ENCODE results near the gene ZBTB8A. TPM values are rescaled to one million over a fixed set of nuclear protein-coding genes. Genes with fewer than 3 reads are reported as not detected.

ZBTB8A gene
- total RNA-seq, 2 experiments from 2014 or later: 0.29 to 0.54 TPM

- H3K4me2 ChIP-seq (ENCODE audit: low read length): no peak overlapping the region
- no peaks in the 10 kb centered on the region for H3K9me2 ChIP-seq (ENCODE audit: insufficient read depth, low read length)
- ChIA-PET CTCF (ENCODE audit: unreplicated experiment) (no interaction called here), POLR2A (interaction anchor here (0.6 to 1.0 kb wide), 4 partner anchors 16 to 110 kb away, joined by 3 to 4 read pairs (median 3); no protein-coding TSS in a partner anchor)
- H3K9me3 ChIP-seq (ENCODE audit: low read length): no peaks in the 10 kb centered on the region
- peak; percentile 13 for DNase-seq (ENCODE audit: low spot score)
- no peak overlapping the region for H3K4me3 ChIP-seq (ENCODE audit: low read depth, low read length, poor library complexity, severe bottlenecking)
- peaks cover 7% of the 10 kb centered on the region for H3K4me1 ChIP-seq (ENCODE audit: insufficient read depth, low read length, poor library complexity, severe bottlenecking)
- intact Hi-C loops (cut with micrococcal nuclease; ENCODE audit: unreplicated experiment): no loop called here
- no peak overlapping the region for H3K27ac ChIP-seq (ENCODE audit: low read depth, low read length, poor library complexity, severe bottlenecking)
- H3K36me3 ChIP-seq (ENCODE audit: insufficient read depth, low read length): no peaks in the 10 kb centered on the region
- no peaks in the 10 kb centered on the region for H4K20me1 ChIP-seq (ENCODE audit: insufficient read depth, low read length)
- no peaks in the 10 kb centered on the region for H3K79me2 ChIP-seq (ENCODE audit: insufficient read depth, low read depth, low read length)
- H2AFZ ChIP-seq (ENCODE audit: low read length): no peak overlapping the region
- BruUV-seq (replicated peaks): no TSS peak
- no peak for TF ChIP-seq CTCF (conservative IDR thresholded peaks at IDR 0.05; ENCODE audit: low read length)
- TF ChIP-seq EZH2phosphoT487 (IDR thresholded peaks at IDR 0.05; ENCODE audit: borderline replicate concordance, low read depth, low read length): no peak
These were observed 3.1 kb upstream of the ZBTB8A start for GRCh38 chr1:32536117-32536516.

GRCh38 chr1:32536764-32537163, 2.5 kb upstream of the ZBTB8A start:
- no peak overlapping the region for H3K27ac ChIP-seq (ENCODE audit: low read depth, low read length, poor library complexity, severe bottlenecking)
- POLR2A ChIA-PET: interaction anchor here (0.5 to 1.0 kb wide), 2 partner anchors 27 to 783 kb away, joined by 3 read pairs; no protein-coding TSS in a partner anchor
- H3K9me3 ChIP-seq (ENCODE audit: low read length): no peaks in the 10 kb centered on the region
- intact Hi-C loops (cut with micrococcal nuclease; ENCODE audit: unreplicated experiment): no loop called here
- H3K4me2 ChIP-seq (ENCODE audit: low read length): no peak overlapping the region
- CTCF ChIA-PET (ENCODE audit: unreplicated experiment): no interaction called here
- H2AFZ ChIP-seq (ENCODE audit: low read length): no peak overlapping the region
- TF ChIP-seq CTCF (conservative IDR thresholded peaks at IDR 0.05; ENCODE audit: low read length) (no peak), EZH2phosphoT487 (IDR thresholded peaks at IDR 0.05; ENCODE audit: borderline replicate concordance, low read depth, low read length) (no peak)
- H3K4me3 ChIP-seq (ENCODE audit: low read depth, low read length, poor library complexity, severe bottlenecking): no peak overlapping the region
- no peaks in the 10 kb centered on the region for H4K20me1 ChIP-seq (ENCODE audit: insufficient read depth, low read length)
- H3K36me3 ChIP-seq (ENCODE audit: insufficient read depth, low read length): no peaks in the 10 kb centered on the region
- no peaks in the 10 kb centered on the region for H3K79me2 ChIP-seq (ENCODE audit: insufficient read depth, low read depth, low read length)
- peaks cover 7% of the 10 kb centered on the region for H3K4me1 ChIP-seq (ENCODE audit: insufficient read depth, low read length, poor library complexity, severe bottlenecking)
- no TSS peak for BruUV-seq (replicated peaks)
- H3K9me2 ChIP-seq (ENCODE audit: insufficient read depth, low read length): no peaks in the 10 kb centered on the region
- no peak for DNase-seq (ENCODE audit: low spot score)
